ENCODE results near the gene NGEF.

- TF ChIP-seq CTCF (conservative IDR thresholded peaks at IDR 0.05) (no peak), ZFX (IDR thresholded peaks at IDR 0.05) (no peak)
Observed at GRCh38 chr2:232888839-232889529, 124.1 kb downstream of the NGEF start.
